ENCODE results near the gene PBRM1. TPM values are rescaled to one million over a fixed set of nuclear protein-coding genes. Genes with fewer than 3 reads are reported as not detected.

The PBRM1 gene
- total RNA-seq, 2 experiments from 2014 or later = 88.9 to 97.7 TPM

DNA sequence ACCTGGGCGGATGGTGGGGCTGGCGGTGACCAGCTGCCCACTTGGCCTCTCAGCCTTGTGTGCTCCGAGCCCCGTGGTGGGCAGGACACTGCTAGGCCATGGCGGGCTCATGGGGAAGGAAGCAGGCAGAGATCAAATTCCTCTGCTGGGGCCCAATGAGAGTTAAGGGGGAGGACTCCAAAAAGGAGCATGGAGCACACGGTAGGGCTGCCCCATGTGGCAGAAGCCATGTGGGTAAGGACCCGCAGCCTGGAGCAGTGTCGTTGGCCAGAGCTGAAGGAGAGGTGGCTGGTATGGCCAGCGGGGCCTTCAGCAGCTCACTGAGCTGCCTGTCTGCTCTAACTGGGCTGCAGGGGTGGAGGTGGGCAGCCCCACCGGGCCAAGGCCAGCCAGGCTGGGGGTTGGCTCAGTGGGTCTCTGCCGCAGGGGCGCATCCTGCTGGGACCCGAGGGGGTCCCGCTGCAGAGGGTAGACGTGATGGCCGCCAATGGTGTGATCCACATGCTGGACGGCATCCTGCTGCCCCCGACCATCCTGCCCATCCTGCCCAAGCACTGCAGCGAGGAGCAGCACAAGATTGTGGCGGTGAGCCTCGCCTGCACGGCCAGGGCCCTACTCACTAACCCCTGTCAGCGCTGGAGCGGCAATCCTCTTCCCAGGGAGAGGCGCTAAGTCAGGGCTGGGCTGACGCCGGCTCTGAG, 179.3 kb downstream of the PBRM1 start:
- POLR2A ChIA-PET = no interaction called here
- Mint-ChIP-seq H3K27me3 (no peaks in the 10 kb centered on the region), H3K4me3 (no peak overlapping the region), H3K27ac (no peak overlapping the region), H3K9me3 (no peaks in the 10 kb centered on the region), H3K4me1 (no peaks in the 10 kb centered on the region), H3K36me3 (ENCODE audit: low read depth) (no peaks in the 10 kb centered on the region)
- CTCF ChIA-PET = no interaction called here
- DNase-seq = no peak

DNA sequence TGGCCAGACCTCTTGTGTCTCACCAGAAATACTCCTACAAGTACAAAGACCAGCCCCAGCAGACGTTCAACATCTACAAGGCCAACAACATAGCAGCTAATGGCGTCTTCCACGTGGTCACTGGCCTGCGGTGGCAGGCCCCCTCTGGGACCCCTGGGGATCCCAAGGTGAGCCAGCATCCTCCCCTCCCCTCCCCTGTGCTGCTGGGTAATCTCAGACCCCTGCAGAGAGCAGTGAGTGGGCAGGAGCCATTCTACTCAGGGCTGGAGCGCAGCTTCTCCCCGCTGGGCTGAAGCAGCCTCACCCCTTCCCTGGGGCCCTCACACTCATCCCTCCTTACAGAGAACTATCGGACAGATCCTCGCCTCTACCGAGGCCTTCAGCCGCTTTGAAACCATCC, 180.7 kb downstream of the PBRM1 start:
- Mint-ChIP-seq H3K27ac (no peak overlapping the region), H3K4me3 (no peak overlapping the region), H3K36me3 (ENCODE audit: low read depth) (no peaks in the 10 kb centered on the region), H3K4me1 (no peaks in the 10 kb centered on the region), H3K27me3 (no peaks in the 10 kb centered on the region), H3K9me3 (no peaks in the 10 kb centered on the region)
- ChIA-PET POLR2A (no interaction called here), CTCF (interaction anchor here (1.0 kb wide), 1 partner anchor 45 kb away, joined by 3 read pairs; no protein-coding TSS in a partner anchor)
- no peak for DNase-seq

- no peak overlapping the region for H3K27ac Mint-ChIP-seq
- H3K9me3 Mint-ChIP-seq = no peaks in the 10 kb centered on the region
- no peaks in the 10 kb centered on the region for H3K4me1 Mint-ChIP-seq
- no peak for DNase-seq
- no peaks in the 10 kb centered on the region for H3K36me3 Mint-ChIP-seq (ENCODE audit: low read depth)
- H3K27me3 Mint-ChIP-seq = no peaks in the 10 kb centered on the region
- CTCF ChIA-PET = interaction anchor here (0.6 to 1.0 kb wide), 2 partner anchors 44 to 189 kb away, joined by 3 read pairs; no protein-coding TSS in a partner anchor
- H3K4me3 Mint-ChIP-seq = no peak overlapping the region
- POLR2A ChIA-PET = no interaction called here
These were observed 181.8 kb downstream of the PBRM1 start for GRCh38 chr3:52503788-52504424.

DNA sequence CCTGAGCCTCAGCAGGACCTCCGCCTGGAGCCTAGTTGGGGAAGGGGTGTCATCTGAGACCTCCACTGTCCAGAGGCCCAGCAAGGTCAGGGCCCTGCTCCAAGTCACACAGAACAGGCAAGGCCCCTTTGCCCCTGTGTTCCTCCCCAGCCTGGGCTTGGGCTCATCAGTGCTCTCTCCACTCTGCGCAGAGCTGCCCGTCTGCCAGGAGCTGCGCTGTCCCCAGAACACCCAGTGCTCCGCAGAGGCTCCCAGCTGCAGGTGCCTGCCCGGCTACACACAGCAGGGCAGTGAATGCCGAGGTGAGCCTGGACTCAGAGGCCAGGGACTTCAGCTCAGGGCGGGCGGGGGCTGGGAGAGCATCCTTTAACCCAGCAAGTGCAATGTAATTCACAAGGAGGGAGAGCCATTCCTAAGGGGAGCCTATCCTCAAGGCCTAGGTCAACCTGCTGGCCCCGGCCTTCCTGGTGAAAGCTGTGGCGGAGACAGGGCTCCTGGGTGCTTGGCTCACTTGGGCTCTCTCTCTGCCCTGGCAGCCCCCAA, 182.8 kb downstream of the PBRM1 start:
- POLR2A ChIA-PET = no interaction called here
- H3K27me3 Mint-ChIP-seq = no peaks in the 10 kb centered on the region
- peaks cover 1% of the 10 kb centered on the region for H3K4me1 Mint-ChIP-seq
- CTCF ChIA-PET = no interaction called here
- H3K4me3 Mint-ChIP-seq = no peak overlapping the region
- no peak for DNase-seq
- H3K36me3 Mint-ChIP-seq (ENCODE audit: low read depth) = no peaks in the 10 kb centered on the region
- H3K9me3 Mint-ChIP-seq = no peaks in the 10 kb centered on the region
- no peak overlapping the region for H3K27ac Mint-ChIP-seq

GRCh38 chr3:52502001-52502400, 183.7 kb downstream of the PBRM1 start:
- POLR2A ChIA-PET = no interaction called here
- peaks cover 1% of the 10 kb centered on the region for H3K4me1 Mint-ChIP-seq
- no peaks in the 10 kb centered on the region for H3K9me3 Mint-ChIP-seq
- H3K4me3 Mint-ChIP-seq = no peak overlapping the region
- CTCF ChIA-PET = interaction anchor here (1.0 kb wide), 1 partner anchor 9 kb away, joined by 3 read pairs; no protein-coding TSS in a partner anchor
- no peak overlapping the region for H3K27ac Mint-ChIP-seq
- no peaks in the 10 kb centered on the region for H3K36me3 Mint-ChIP-seq (ENCODE audit: low read depth)
- DNase-seq = no peak
- no peaks in the 10 kb centered on the region for H3K27me3 Mint-ChIP-seq

- H3K36me3 Mint-ChIP-seq (ENCODE audit: low read depth) = no peaks in the 10 kb centered on the region
These were observed 184.7 kb downstream of the PBRM1 start for GRCh38 chr3:52501046-52501445.

DNA sequence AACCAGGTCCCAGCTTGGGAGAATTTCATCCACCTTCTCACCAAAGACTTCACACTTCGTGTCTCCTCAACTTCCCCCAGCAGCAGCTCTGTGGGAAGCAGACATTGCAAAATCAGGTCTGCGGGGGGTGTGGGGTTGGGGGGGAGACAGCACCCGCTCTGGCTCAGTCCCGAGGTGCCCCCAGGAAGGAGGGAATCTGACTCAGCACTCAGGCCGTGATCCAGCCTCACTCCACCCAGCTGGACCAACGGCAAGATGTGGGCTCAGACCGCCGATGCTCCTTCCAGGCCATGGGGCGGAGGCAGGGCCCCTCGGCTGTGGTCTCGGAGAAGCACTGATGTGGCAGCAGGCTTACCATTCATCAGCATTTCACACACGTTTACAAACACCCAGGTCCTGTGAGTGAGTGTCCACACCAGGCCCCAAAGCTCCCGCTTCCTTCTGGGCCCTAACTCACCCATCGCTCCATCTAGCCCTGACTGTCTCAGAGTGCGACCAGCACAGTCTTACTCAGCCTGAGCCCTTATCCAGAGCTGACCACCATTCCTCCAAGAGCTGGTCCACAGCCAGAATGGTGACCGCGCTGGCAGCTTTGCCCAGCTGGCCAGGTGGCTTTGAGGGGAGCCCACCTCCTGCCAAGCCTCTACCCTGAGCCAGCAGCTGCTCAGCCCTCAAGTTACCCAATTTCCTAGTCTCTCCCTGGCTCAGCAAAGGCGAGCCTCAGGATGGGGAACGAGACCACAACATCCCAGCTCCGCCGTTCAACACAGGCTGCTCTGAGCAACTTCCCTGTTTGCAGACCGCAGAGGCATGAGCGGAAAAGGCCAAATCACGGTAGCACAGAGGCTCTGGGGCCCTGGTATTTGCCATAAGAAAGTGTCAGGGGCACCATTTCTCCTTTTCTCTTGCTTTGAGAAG, 187.3 kb downstream of the PBRM1 start:
- Mint-ChIP-seq H3K36me3 (ENCODE audit: low read depth) (no peaks in the 10 kb centered on the region), H3K27me3 (no peaks in the 10 kb centered on the region), H3K4me1 (peaks cover 1% of the 10 kb centered on the region), H3K9me3 (no peaks in the 10 kb centered on the region), H3K27ac (no peak overlapping the region), H3K4me3 (no peak overlapping the region)
- POLR2A ChIA-PET = no interaction called here
- DNase-seq = no peak
- CTCF ChIA-PET = interaction anchor here (0.6 kb wide), 1 partner anchor 14 kb away, joined by 3 read pairs; no protein-coding TSS in a partner anchor

More at GRCh38 chr3:52501046-52501445, 184.7 kb downstream of the PBRM1 start:
- ChIA-PET POLR2A (no interaction called here), CTCF (no interaction called here)
- no peaks in the 10 kb centered on the region for H3K9me3 Mint-ChIP-seq
- peaks cover 1% of the 10 kb centered on the region for H3K4me1 Mint-ChIP-seq
- no peak overlapping the region for H3K27ac Mint-ChIP-seq
- no peak overlapping the region for H3K4me3 Mint-ChIP-seq
- DNase-seq = no peak
- H3K27me3 Mint-ChIP-seq = no peaks in the 10 kb centered on the region

DNA sequence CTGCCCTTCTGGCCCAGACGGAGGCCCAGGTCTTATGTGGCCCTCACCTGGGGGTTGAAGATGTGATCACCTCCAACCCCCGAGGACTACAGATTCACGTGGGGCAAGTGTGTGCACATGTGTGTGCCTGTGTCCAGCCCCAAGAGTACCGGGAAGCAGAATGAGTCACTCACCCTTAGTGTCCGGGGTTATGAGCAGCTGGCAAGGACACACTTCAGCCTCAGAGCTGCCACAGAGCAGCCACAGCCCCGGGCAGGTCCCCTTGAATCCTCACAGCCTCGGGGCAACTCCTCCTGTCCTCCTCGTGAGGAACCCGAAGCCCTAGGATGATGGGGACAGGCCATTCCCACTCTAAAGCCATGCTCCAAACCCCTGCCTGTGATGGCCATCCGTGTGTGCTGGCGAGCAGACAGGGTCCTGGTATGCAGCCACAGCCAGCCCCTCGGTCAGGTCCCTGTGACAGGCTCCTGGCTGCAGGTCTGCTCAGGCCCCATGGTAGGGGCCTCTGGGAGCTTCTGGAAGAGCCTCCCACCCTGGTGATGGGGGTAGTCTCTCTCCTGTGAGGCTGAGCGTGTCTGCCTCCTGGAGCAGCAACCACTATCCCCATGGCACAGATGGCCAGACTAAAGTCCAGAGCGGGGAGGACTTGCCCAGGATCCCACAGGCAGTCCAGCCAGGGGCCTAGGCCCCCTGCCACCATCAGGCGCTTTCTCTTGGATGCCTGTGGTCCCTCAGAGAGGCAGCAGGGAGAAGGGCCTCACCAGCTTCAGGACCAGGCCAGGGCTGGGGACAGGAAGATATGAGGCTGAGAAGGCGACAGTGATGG, 189.7 kb downstream of the PBRM1 start:
- peaks cover 1% of the 10 kb centered on the region for H3K4me1 Mint-ChIP-seq
- no peaks in the 10 kb centered on the region for H3K36me3 Mint-ChIP-seq (ENCODE audit: low read depth)
- POLR2A ChIA-PET = no interaction called here
- DNase-seq = no peak
- no peak overlapping the region for H3K4me3 Mint-ChIP-seq
- H3K27me3 Mint-ChIP-seq = no peaks in the 10 kb centered on the region
- CTCF ChIA-PET = interaction anchor here (0.6 to 1.6 kb wide), 2 partner anchors 25 to 289 kb away, joined by 3 to 6 read pairs; no protein-coding TSS in a partner anchor
- no peak overlapping the region for H3K27ac Mint-ChIP-seq
- H3K9me3 Mint-ChIP-seq = no peaks in the 10 kb centered on the region

Other genes starting within 250 kb of the PBRM1 start
- gene SEMA3G, start 240.8 kb downstream of the PBRM1 start, total RNA-seq = under 1 TPM in 1 of 2 experiments, not detected in 1; 0.15 TPM
- 1 to 10 TPM; 1.5 to 2.1 TPM for gene TNNC1, start 231.9 kb downstream of the PBRM1 start, total RNA-seq
- gene NISCH, start 230.3 kb downstream of the PBRM1 start, total RNA-seq = 10 to 100 TPM; 94.5 TPM
- under 1 TPM; 0.02 to 0.15 TPM for gene STAB1, start 190.6 kb downstream of the PBRM1 start, total RNA-seq
- gene NT5DC2, start 152.1 kb downstream of the PBRM1 start, total RNA-seq = 10 to 100 TPM; 22.1 to 23.8 TPM
- gene UQCC5, start 149.3 kb downstream of the PBRM1 start, total RNA-seq = 10 to 100 TPM in 1 of 2 experiments, 1 to 10 TPM in 1; 8.5 to 11.7 TPM
- 10 to 100 TPM; 74.8 to 79.1 TPM for gene GNL3, start 119 bp upstream of the PBRM1 start, total RNA-seq
- gene GLT8D1, start 19.9 kb upstream of the PBRM1 start, total RNA-seq = 10 to 100 TPM; 43.0 to 47.2 TPM
- 100 to 1,000 TPM in 1 of 2 experiments, 10 to 100 TPM in 1; 97.0 to 102 TPM for gene SPCS1, start 20.2 kb upstream of the PBRM1 start, total RNA-seq
- gene NEK4, start 85.0 kb upstream of the PBRM1 start, total RNA-seq = 10 to 100 TPM; 21.4 to 22.2 TPM
- not detected for gene ITIH1, start 91.7 kb upstream of the PBRM1 start, total RNA-seq
- gene ITIH3, start 108.9 kb upstream of the PBRM1 start, total RNA-seq = not detected
- 10 to 100 TPM; 25.5 to 28.6 TPM for gene ITIH4, start 144.8 kb upstream of the PBRM1 start, total RNA-seq
- gene MUSTN1, start 149.1 kb upstream of the PBRM1 start, total RNA-seq = 1 to 10 TPM in 1 of 2 experiments, not detected in 1; 2.8 TPM
- 10 to 100 TPM; 30.1 to 35.0 TPM for gene STIMATE, start 211.6 kb upstream of the PBRM1 start, total RNA-seq